WI38 (cell line): ENCODE results near the gene BRSK1.

Experiments used
- H3K4me3 ChIP-seq: 2 replicates; pipeline ENCODE4 v1.5.1; 2011; ENCODE audit warnings: low read depth, mild to moderate bottlenecking, control low read depth, low read length
- TF ChIP-seq, protein P1 (sequence below): IDR thresholded peaks from 2 replicates; pipeline ENCODE4 v1.5.1; 2012; ENCODE audit warnings: low read depth, mild to moderate bottlenecking, control low read depth, low read length

BRSK1 gene

DNA sequence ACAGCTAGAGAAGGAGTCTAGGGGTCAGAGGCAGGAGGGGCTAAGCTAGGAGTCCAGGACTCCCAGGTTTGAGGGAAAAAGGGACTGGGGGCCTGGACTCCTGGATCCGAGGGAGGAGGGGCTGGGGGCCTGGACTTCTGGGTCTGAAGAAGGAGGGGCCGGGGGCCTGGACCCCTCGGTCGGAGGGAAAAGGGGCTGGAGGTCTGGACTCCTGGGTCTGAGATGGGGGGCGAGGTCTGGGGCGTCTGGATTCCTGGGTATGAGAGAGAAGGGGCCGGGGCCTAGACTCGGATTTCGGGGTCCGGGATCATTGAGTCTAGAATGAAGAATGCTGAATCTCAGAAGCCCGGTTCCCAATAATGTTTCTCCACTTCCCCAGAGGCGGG lies 18.5 kb downstream of the BRSK1 start:
- TF ChIP-seq, protein P1, sequence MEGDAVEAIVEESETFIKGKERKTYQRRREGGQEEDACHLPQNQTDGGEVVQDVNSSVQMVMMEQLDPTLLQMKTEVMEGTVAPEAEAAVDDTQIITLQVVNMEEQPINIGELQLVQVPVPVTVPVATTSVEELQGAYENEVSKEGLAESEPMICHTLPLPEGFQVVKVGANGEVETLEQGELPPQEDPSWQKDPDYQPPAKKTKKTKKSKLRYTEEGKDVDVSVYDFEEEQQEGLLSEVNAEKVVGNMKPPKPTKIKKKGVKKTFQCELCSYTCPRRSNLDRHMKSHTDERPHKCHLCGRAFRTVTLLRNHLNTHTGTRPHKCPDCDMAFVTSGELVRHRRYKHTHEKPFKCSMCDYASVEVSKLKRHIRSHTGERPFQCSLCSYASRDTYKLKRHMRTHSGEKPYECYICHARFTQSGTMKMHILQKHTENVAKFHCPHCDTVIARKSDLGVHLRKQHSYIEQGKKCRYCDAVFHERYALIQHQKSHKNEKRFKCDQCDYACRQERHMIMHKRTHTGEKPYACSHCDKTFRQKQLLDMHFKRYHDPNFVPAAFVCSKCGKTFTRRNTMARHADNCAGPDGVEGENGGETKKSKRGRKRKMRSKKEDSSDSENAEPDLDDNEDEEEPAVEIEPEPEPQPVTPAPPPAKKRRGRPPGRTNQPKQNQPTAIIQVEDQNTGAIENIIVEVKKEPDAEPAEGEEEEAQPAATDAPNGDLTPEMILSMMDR: no peak
- H3K4me3 ChIP-seq: no peak overlapping the region

DNA sequence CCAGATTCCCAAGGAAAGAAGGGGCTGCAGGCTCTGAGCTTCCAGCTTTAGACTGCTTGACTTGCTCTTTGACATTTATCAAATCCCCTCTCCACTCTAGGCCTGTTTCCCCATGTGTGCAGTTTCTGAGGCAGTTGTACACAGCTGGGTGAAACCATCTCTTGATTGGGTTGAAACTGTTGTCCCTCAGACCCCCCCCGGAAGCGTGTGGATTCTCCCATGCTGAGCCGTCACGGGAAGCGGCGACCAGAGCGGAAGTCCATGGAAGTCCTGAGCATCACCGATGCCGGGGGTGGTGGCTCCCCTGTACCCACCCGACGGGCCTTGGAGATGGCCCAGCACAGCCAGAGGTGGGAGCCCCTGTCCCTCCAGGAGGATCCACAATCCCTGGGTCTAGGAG lies 19.7 kb downstream of the BRSK1 start:
- H3K4me3 ChIP-seq: no peak overlapping the region

DNA sequence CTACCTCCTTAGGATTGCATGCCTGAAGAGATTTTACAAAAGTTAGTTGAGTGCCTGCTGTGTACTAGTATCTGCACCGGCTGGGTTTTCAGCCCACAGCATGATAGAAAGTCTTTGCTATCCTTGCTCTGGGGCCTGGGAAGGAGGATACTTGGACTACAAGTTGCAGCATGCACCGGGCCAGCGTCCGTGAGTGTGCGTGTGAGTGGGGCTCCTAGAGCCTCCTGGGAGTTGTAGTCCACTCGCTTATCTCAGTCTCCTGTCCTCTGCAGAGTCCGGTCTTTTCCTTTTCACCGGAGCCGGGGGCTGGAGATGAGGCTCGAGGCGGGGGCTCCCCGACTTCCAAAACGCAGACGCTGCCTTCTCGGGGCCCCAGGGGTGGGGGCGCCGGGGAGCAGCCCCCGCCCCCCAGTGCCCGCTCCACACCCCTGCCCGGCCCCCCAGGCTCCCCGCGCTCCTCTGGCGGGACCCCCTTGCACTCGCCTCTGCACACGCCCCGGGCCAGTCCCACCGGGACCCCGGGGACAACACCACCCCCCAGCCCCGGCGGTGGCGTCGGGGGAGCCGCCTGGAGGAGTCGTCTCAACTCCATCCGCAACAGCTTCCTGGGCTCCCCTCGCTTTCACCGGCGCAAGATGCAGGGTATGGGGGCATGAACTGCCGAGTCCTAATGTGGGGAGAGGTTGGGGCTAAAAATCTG lies 20.6 kb downstream of the BRSK1 start:
- TF ChIP-seq, protein P1: no peak
- no peak overlapping the region for H3K4me3 ChIP-seq

More for the DNA sequence above, 19.7 kb downstream of the BRSK1 start:
- TF ChIP-seq, protein P1: no peak

DNA sequence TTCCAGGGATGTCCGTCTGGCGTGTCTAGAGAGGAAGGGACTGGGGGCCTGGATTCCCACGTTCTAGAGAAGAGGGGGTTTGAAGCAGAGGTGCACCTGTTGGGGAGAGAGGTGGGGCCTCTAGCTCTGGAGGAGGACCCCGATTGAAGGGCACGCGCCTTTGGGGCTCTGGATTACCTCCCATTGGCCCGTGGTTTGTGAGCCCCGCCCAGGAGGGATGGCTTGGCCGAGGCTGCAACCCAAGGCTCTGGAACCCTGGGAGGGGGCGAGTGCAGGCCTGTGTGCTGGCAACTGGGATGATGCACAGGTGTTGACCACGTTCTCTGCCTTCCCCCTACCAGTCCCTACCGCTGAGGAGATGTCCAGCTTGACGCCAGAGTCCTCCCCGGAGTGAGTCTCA lies 21.2 kb downstream of the BRSK1 start:
- H3K4me3 ChIP-seq: no peak overlapping the region
- TF ChIP-seq, protein P1: no peak

DNA sequence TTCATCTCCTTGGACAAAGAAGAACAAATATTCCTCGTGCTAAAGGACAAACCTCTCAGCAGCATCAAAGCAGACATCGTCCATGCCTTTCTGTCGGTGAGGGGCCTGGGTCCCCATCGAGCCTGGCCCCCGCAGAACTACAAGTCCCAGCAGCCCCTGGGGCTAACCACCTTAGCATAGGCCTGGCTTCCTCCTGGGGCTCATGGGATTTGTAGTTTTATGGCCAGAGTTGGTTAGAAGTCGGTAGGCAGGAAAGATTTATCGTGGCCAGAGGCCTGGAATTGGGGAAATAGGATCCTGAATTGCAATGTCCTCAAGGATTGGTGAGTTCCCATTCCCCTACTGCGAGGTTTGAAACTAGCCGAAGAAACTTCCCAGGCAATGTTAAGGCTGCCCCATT lies 21.7 kb downstream of the BRSK1 start:
- no peak overlapping the region for H3K4me3 ChIP-seq
- TF ChIP-seq, protein P1: no peak

DNA sequence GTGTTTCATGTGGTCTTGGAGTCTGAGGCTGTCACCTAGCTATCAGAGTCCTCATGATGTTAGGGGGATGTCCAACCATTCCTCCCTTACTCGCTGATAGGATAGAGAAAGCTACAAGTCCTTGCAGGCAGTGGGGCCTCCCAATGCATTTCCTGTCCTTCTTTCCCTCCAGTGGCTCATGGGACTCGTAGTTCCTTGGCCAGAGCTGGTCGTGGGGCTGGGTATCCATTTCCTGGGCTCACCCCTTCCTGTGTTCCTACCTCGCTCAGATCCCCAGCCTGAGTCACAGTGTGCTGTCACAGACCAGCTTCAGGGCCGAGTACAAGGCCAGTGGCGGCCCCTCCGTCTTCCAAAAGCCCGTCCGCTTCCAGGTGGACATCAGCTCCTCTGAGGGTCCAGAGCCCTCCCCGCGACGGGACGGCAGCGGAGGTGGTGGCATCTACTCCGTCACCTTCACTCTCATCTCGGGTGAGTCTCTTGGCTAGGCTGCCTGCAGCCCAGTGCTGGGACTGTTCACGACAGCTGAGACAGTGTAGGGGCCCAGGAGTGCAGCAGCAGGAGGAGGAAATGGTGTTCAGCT lies 22.3 kb downstream of the BRSK1 start:
- TF ChIP-seq, protein P1: no peak
- H3K4me3 ChIP-seq: no peak overlapping the region

DNA sequence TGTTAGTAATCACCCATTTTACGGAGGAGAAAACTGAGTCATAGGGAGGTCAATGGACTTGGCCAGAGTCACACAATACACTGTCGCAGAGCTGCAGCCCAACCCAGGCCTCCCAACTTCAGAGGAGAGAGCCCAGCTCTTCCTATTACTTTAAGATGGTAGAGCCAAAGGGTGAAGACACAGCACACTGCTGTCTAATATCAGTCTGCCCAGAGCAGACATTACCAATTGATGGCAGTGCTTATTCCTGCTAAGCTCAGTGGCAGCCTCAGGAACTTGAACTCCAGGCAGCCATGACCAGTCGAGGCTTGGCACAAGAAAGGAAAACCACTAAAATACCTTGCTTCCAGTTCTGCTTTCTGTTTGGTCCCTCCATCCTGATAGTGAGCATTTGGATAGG lies 22.9 kb downstream of the BRSK1 start:
- H3K4me3 ChIP-seq: no peak overlapping the region
- TF ChIP-seq, protein P1: no peak
